Mucosa of descending colon (tissue), 3 donors: Measurements from ENCODE around the gene SOD1. TPM values are rescaled to one million over a fixed set of nuclear protein-coding genes. Genes with fewer than 3 reads are reported as not detected.
"Not testable (repeated sequence)": the region's sequence is repeated elsewhere in the genome, so short reads cannot be mapped to it uniquely, and the experiment has no call there.

ENCODE experiments used
- ATAC-seq: fragments of 200-7000 bp; cut with Tn5 transposase; one replicate; pipeline ENCODE4 v1.9.1; 2020; ENCODE audit warnings: mild to moderate bottlenecking, moderate library complexity
- DNase-seq, 3 donors: peaks; one replicate each; pipeline ENCODE4 v3.0.0-alpha.2; 2020
- H3K36me3 ChIP-seq: fragments of 200-600 bp; one replicate; pipeline ENCODE4 v1.8.0; 2021; ENCODE audit warnings: low read depth, mild to moderate bottlenecking
- H3K4me1 ChIP-seq: fragments of 200-600 bp; one replicate; pipeline ENCODE4 v1.8.0; 2021; ENCODE audit warnings: low read depth, mild to moderate bottlenecking
- H3K4me3 ChIP-seq: fragments of 200-600 bp; one replicate; pipeline ENCODE4 v1.8.0; 2021; ENCODE audit warnings: mild to moderate bottlenecking
- H3K9me3 ChIP-seq: fragments of 200-600 bp; one replicate; pipeline ENCODE4 v1.8.0; 2021; ENCODE audit warnings: mild to moderate bottlenecking
- intact Hi-C, 2 donors: fragments of 100-400 bp; cut with DNase I in 1 of 2; cut with micrococcal nuclease in 1 of 2; formaldehyde crosslinking; loops; one replicate each; pipeline versions ENCODE4 v1.11.0 to v1.11.1; 2022; cut with DNase I, micrococcal nuclease
- total RNA-seq, 3 donors: library from RNA; stranded (reverse); fragmentation: NEBNext Ultra II Directional in 2 of 3; extraction: Animal tissue kit (Norgen Biotek cat#: 25700) in 2 of 3; gene quantifications; one replicate each; pipeline versions ENCODE4 v1.2.1 to v1.2.4, GENCODE V29; 2021 to 2023
- TF ChIP-seq, protein P1 (sequence below): fragments of 200-600 bp; IDR thresholded peaks from one replicate; pipeline ENCODE4 v1.8.0; 2022; ENCODE audit warnings: antibody characterized with exemption, mild to moderate bottlenecking
- donor health status: DM: no; HTN: no; CAD: no; lungs with moderate emphysema.
- donor health status: DM: no; HTN: no; CAD: no.
- donor health status: DM: no; HTN: yes; CAD: no.

Gene SOD1
- total RNA-seq, 3 donors from 2014 or later, result 268 to 384 (median 269) TPM

- H3K4me1 ChIP-seq, result peaks cover 5% of the 10 kb centered on the region
- H3K9me3 ChIP-seq, result no peaks in the 10 kb centered on the region
- DNase-seq (no peak), ATAC-seq (no peak)
- H3K4me3 ChIP-seq, result no peak overlapping the region
- intact Hi-C loops, result no loop called here
- no peaks in the 10 kb centered on the region for H3K36me3 ChIP-seq
- TF ChIP-seq, protein P1, sequence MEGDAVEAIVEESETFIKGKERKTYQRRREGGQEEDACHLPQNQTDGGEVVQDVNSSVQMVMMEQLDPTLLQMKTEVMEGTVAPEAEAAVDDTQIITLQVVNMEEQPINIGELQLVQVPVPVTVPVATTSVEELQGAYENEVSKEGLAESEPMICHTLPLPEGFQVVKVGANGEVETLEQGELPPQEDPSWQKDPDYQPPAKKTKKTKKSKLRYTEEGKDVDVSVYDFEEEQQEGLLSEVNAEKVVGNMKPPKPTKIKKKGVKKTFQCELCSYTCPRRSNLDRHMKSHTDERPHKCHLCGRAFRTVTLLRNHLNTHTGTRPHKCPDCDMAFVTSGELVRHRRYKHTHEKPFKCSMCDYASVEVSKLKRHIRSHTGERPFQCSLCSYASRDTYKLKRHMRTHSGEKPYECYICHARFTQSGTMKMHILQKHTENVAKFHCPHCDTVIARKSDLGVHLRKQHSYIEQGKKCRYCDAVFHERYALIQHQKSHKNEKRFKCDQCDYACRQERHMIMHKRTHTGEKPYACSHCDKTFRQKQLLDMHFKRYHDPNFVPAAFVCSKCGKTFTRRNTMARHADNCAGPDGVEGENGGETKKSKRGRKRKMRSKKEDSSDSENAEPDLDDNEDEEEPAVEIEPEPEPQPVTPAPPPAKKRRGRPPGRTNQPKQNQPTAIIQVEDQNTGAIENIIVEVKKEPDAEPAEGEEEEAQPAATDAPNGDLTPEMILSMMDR, result no peak
Measured at GRCh38 chr21:31647650-31648049, 11.8 kb upstream of the SOD1 start.

DNA sequence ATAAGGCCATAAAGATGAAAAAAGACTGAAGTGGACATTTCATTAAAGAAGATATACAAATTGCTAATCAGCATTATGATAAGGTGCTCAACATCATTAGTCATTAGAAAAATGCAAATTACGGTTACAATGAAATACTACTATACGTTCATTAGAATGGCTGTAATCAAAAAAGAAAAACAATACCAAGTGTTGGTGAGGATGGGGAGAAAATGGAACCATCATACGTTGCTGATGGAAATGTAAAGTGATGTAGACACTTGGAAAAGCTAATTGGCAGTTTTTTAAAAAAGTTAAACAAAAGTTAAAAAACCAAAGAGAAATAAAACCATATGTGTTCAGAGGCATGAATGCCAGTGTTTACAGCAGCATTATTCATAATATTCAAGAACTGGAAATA lies 8.6 kb upstream of the SOD1 start:
- no peak for DNase-seq
- TF ChIP-seq, protein P1, result no peak
- no peaks in the 10 kb centered on the region for H3K9me3 ChIP-seq
- no peak overlapping the region for H3K4me3 ChIP-seq
- intact Hi-C loops, result no loop called here
- ATAC-seq, result no peak
- no peaks in the 10 kb centered on the region for H3K36me3 ChIP-seq
- no peaks in the 10 kb centered on the region for H3K4me1 ChIP-seq

DNA sequence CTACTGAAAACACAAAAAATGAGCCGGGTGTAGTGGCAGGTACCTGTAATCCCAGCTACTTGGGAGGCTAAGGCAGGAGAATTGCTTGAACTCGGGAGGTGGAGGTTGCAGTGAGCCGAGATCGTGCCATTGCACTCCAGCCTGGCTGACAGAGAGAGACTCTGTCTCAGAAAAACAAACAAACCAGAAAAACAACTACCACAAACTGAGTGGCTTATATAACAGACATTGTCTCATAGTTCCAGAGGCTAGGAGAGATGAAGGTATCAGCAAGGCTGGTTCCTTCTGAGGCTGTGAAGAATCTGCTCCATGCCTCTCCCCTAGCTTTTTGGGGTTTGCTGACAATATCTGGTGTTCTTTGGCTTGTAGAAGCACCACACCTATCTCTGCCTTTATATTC lies 8.0 kb upstream of the SOD1 start:
- H3K9me3 ChIP-seq, H3K4me1 ChIP-seq, H3K4me3 ChIP-seq, ATAC-seq, intact Hi-C loops, DNase-seq, H3K36me3 ChIP-seq: not testable (repeated sequence)

DNA sequence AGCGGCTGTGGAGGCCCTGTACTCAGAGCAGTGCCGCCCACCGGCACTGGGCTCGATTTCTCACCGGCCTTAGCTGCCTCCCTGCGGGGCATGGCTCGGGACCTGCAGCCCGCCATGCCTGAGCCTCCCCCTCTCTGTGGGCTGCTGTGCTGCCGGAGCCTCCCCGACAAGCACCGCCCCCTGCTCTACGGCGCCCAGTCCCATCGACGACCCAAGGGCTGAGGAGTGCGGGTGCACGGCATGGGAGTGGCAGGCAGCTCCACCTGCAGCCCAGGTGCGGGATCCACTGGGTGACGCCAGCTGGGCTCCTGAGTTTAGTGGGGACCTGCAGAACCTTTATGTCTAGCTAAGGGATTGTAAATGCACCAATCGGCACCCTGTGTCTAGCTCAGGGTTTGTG lies 5.2 kb upstream of the SOD1 start:
- intact Hi-C loops, result no loop called here

GRCh38 chr21:31654821-31655580 lies 4.5 kb upstream of the SOD1 start:
- H3K36me3 ChIP-seq, H3K9me3 ChIP-seq, intact Hi-C loops, ATAC-seq, H3K4me3 ChIP-seq, DNase-seq, H3K4me1 ChIP-seq: not testable (repeated sequence)

More for the DNA sequence above, 5.2 kb upstream of the SOD1 start:
- H3K36me3 ChIP-seq, result no peaks in the 10 kb centered on the region
- H3K4me3 ChIP-seq, result no peak overlapping the region
- ATAC-seq (no peak), DNase-seq (no peak)
- TF ChIP-seq, protein P1, result no peak
- H3K4me1 ChIP-seq, result peaks cover 9% of the 10 kb centered on the region
- no peaks in the 10 kb centered on the region for H3K9me3 ChIP-seq

GRCh38 chr21:31656199-31657095 lies 3.0 kb upstream of the SOD1 start:
- no peak overlapping the region for H3K4me3 ChIP-seq
- intact Hi-C loops, result no loop called here
- ATAC-seq, result no peak
- H3K4me1 ChIP-seq, result peaks cover 12% of the 10 kb centered on the region
- DNase-seq, result no peak
- H3K36me3 ChIP-seq, result no peaks in the 10 kb centered on the region
- TF ChIP-seq, protein P1, result no peak
- no peaks in the 10 kb centered on the region for H3K9me3 ChIP-seq
